ENCODE results near the gene CLPTM1L.

GRCh38 chr5:1294835-1295649, 49.9 kb downstream of the CLPTM1L start, which contains the start of gene TERT:
- TF ChIP-seq ZXDB (tag by site-specific recombination; IDR thresholded peaks at IDR 0.05) (no peak), ZNF274 (IDR thresholded peaks at IDR 0.05; ENCODE audit: low read length) (no peak), ZNF274 (tag by site-specific recombination; IDR thresholded peaks at IDR 0.05; ENCODE audit: borderline replicate concordance) (no peak), ZNF645 (tag by site-specific recombination; IDR thresholded peaks at IDR 0.05) (no peak), ZBTB26 (tag by site-specific recombination; optimal IDR thresholded peaks at IDR 0.05) (peak; percentile 22), ZBTB7A (tag by site-specific recombination; IDR thresholded peaks at IDR 0.05; ENCODE audit: low read depth) (no peak), HOXC10 (CRISPR knock-in tag; IDR thresholded peaks at IDR 0.05) (no peak), CTCF (tag by site-specific recombination; IDR thresholded peaks at IDR 0.05) (no peak), ZBTB44 (tag by site-specific recombination; IDR thresholded peaks at IDR 0.05) (no peak), PRDM4 (tag by site-specific recombination; IDR thresholded peaks at IDR 0.05) (no peak), YY1 (tag by site-specific recombination; IDR thresholded peaks at IDR 0.05) (no peak), ZBTB1 (tag by site-specific recombination; IDR thresholded peaks at IDR 0.05) (no peak), ZNF311 (tag by site-specific recombination; IDR thresholded peaks at IDR 0.05; ENCODE audit: borderline replicate concordance) (no peak)

All from HEK293 (cell line).